H1 (cell line): ENCODE results near the gene CDH16. TPM values are rescaled to one million over a fixed set of nuclear protein-coding genes. Genes with fewer than 3 reads are reported as not detected.

ENCODE experiments used
- CTBP2 ChIP-seq: IDR thresholded peaks from 2 replicates; pipeline ENCODE4 v1.7.0; 2011; ENCODE audit warnings: borderline replicate concordance, mild to moderate bottlenecking, moderate library complexity, mixed read lengths, low read length; ENCODE audit not compliant: insufficient read depth, insufficient read length
- FOSL1 ChIP-seq: IDR thresholded peaks from 2 replicates; pipeline ENCODE4 v1.6.1; 2011; ENCODE audit warnings: mild to moderate bottlenecking, low read depth, low read length, moderate library complexity; ENCODE audit not compliant: insufficient read depth
- JUN ChIP-seq: IDR thresholded peaks from 2 replicates; pipeline ENCODE4 v1.6.1; 2011; ENCODE audit warnings: low read depth, mild to moderate bottlenecking, improper control_type of control experiment, low read length
- MAFK ChIP-seq: IDR thresholded peaks from 2 replicates; pipeline ENCODE4 v1.6.1; 2012; ENCODE audit warnings: low read depth, mild to moderate bottlenecking, improper control_type of control experiment, low read length
- RFX5 ChIP-seq: IDR thresholded peaks from 2 replicates; pipeline ENCODE4 v1.6.1; 2011; ENCODE audit warnings: low read depth, low read length, improper control_type of control experiment, borderline replicate concordance
- RXRA ChIP-seq: IDR thresholded peaks from 2 replicates; pipeline ENCODE4 v1.6.1; 2011; ENCODE audit warnings: low read depth, mild to moderate bottlenecking, low read length, moderate library complexity; ENCODE audit not compliant: insufficient read depth
- polyA plus RNA-seq, 7 experiments: library from polyadenylated mRNA; depleted of rRNA in 3 of 7; stranded (reverse) in 5 of 7; unstranded in 2 of 7; fragments of >200 nt in 5 of 7; fragments of 200-250 nt in 2 of 7; gene quantifications; 1 replicate in 5 of 7; 2 replicates in 1 of 7; 4 replicates in 1 of 7; pipeline versions ENCODE4 v1.2.1 to v1.2.3, GENCODE V29; 2011 to 2013; ENCODE audit warnings: missing spikeins in 2 of 7, mixed read lengths in 2 of 7
- total RNA-seq: library from RNA; stranded (reverse); fragmentation: NEBNext Ultra II Directional; extraction: Animal tissue kit (Norgen Biotek cat#: 25700); gene quantifications from 2 replicates; pipeline ENCODE4 v1.2.1, GENCODE V29; 2021

The CDH16 gene
- total and polyA plus RNA-seq, 2 of the 8 experiments (the other 6 are each of a cell fraction or from before 2014, with no cell fraction given): not detected

- TF ChIP-seq RFX5: no peak
- no peak for TF ChIP-seq RXRA
- no peak for TF ChIP-seq MAFK
- no peak for TF ChIP-seq FOSL1
- TF ChIP-seq CTBP2: no peak
- no peak for TF ChIP-seq JUN
These were observed 6.9 kb downstream of the CDH16 start (continued) for GRCh38 chr16:66911801-66912200.
